Activated T-helper 1 cell treated with anti-CD3 and anti-CD28 coated beads, Interleukin-2, amount 50 U/mL, for 16 hours (primary cell): ENCODE results near the gene FAM24B.
"Not testable (repeated sequence)": the region's sequence is repeated elsewhere in the genome, so short reads cannot be mapped to it uniquely, and the experiment has no call there.

Experiments used
- DNase-seq, 2 donors: peaks; one replicate each; pipeline ENCODE4 v3.0.0-alpha.2; 2020; ENCODE audit warnings: low read depth in 1 of 2, low spot score in 1 of 2

Gene FAM24B

DNA sequence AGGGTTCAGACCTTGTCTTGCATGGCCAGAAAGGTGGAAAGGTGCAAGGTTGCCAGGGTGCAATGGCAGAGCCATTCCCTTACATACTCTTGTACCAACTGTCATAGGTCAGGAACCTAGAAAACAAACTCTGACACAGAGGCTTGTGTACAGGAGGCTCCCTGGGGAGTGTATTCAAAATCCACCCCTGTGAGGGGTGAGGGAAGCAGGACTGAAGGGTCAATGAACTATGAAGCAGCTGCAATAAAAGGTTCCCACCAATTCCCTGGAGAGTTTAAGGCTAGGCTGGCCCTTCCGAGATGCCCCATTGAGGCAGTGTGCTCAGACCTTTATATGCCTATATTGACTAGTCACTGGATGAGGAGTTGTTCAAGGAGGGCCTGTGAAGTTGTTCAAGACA lies 19.9 kb downstream of the FAM24B start:
- DNase-seq = no peak

DNA sequence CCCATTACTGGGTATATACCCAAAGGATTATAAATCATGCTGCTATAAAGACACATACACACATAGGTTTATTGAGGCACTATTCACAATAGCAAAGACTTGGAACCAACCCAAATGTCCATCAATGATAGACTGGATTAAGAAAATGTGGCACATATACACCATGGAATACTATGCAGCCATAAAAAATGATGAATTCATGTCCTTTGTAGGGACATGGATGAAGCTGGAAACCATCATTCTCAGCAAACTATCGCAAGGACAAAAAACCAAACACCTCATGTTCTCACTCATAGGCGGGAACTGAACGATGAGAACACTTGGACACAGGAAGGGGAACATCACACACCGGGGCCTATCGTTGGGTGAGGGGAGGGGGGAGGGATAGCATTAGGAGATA lies 21.3 kb downstream of the FAM24B start:
- DNase-seq = not testable (repeated sequence)

GRCh38 chr10:122856902-122857301 lies 22.5 kb downstream of the FAM24B start:
- no peak for DNase-seq

DNA sequence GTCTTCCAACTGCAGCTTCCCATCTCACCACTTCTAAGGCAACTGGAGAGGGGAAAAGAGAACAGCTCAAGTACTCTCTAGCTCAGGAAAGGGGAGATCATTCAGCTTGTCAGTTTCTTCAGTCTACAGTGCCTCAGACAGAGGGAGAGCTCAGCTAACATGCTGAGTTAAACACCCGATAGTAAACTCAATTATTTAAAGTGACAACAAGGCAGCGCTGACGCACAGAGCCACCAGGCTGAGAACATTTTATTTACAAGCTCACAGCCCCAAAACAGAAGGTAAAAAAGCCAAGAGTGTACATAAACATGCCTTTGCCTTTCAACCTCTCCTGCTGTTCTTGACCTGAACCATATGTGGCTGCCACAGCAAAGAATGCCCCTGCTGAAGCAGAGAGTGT lies 23.6 kb downstream of the FAM24B start:
- DNase-seq = no peak

GRCh38 chr10:122854648-122855047 lies 24.7 kb downstream of the FAM24B start:
- DNase-seq = no peak

DNA sequence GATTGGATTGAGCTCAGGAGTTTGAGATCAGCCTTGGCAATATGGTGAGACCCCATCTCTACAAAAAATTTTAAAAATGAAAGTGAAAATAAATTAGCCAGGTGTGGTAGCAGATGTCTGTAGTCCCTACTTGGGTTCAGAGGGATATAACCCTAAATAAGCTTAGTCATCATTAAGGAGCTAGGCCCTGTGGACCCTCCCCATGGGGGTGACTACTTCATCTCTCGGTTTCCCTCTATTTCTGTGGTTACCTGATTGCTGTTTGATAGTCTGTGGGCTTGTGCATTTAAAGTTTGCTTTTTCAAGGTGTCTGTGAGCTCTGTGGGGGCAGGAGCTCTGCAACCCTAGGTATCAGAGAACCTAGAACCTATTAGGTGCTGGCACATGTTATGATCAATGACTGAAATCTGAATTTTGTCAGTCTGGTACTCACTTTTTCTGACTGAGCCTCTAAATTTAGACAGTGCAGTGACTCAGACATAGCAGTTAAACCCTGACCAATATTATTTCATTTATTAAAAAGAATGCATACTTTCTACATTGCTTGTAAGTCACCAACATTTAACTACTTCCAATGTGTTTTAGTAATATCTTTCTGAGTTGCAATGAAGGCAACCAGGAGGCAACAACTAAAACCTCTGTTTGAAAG lies 25.6 kb downstream of the FAM24B start:
- DNase-seq = no peak

DNA sequence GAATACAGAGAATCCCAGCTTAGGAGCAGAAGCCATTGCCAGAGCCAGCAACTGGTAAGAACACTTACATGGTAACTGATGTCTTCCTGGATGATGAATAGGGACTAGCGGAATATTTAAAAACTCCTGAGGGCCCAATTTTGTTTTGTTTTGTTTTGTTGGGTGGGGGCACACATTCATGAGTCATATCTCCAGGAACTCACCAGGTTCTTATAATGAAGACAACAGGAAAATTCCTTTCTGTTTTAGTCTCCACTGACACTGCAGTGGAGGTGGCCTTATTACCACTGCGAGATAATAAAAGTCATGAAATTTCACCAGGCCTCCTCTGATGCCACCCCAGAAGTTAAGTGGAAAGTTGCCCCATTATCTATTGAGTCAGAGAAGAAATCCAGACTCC lies 27.1 kb downstream of the FAM24B start:
- no peak for DNase-seq

- no peak for DNase-seq
These were observed 28.4 kb downstream of the FAM24B start for GRCh38 chr10:122850705-122851640.

DNA sequence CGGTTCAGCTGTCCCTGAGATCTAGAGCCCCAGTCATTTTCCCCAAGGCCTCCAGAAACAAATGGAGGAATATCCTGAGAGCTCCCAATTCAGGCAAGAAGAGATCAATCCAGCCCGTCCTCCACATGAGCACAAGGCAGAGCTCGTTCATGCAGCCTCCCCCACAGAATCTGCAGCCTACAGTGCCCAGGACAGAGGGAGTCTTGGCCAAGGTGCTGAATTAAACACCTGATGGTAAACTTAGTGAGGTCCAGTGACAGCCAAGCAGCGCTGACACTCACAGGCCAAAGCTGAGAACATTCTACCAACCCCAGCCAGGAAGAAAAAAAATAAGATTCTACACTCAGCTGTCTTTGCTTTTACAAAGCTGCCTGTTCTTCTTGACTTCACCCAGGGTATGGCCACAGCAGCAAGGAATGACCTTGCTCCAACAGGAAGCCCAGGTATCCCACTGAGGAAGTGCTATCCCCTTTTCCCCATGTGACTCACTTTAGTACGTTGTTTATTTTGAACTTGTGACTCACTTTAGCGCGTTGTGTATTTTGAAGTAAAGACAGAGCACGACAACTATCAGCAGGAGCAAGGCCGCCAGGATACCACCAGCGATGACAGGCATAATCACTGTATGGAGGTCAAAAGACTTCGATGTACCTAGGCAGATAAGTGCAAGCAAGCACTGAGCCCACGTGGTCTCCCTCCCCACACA lies 29.3 kb downstream of the FAM24B start:
- DNase-seq = no peak

DNA sequence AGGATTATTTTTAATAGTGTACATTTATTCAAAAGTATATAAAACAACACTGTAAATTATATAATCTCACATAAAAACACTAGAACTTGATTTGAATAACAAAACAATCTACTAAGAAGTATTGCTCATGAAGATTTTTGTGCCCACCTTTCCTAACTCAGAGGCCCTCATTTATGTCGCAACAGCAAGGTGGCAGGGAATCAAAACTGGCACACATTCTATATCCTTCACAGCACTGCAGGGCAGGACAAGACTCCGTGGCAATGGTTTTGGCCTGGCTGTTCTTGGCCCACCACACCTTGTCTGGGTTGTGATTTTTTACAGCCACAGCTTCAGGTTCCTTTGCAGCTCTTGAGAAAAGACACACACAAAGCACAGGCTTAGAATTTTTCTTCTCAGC lies 30.3 kb downstream of the FAM24B start:
- no peak for DNase-seq

DNA sequence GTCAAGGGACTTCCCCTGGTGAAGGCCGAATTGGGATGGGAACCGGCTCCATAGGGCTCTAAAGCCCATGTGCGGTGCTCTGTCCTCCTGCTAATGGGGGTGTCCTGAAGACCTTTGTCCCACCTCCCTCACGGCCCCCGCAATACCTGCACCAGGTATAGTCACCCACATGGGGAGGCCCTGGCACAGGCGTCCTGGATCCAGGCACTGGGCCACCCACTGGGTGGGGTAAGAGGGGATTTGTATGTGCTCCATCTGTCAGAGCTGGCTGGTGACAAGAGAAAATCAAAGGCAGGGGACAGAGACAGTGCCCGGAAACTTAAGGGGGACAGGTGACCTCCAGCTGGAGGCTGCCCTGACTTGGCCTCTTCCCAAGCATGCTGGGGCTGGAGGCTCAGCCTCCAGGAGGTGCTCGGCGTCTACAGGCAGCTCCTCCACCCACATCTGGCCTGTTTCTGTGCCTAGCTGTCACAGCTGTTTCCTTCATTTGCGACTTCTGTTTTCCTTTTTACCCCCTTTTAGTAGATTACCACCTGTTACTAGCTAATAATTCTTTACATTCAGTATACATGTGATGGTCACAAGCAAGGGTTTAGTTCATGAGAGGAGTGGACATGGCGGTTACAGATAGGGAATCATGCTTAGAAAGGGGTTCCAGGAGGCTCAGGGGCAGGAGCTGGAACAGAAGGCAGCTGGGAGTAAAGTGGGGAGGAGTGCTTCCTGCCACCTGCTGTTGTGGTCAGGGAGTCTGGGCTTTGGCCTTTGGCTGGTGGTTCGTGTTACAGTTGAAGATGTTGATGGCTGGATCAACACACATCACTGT lies 31.4 kb downstream of the FAM24B start:
- DNase-seq = no peak

DNA sequence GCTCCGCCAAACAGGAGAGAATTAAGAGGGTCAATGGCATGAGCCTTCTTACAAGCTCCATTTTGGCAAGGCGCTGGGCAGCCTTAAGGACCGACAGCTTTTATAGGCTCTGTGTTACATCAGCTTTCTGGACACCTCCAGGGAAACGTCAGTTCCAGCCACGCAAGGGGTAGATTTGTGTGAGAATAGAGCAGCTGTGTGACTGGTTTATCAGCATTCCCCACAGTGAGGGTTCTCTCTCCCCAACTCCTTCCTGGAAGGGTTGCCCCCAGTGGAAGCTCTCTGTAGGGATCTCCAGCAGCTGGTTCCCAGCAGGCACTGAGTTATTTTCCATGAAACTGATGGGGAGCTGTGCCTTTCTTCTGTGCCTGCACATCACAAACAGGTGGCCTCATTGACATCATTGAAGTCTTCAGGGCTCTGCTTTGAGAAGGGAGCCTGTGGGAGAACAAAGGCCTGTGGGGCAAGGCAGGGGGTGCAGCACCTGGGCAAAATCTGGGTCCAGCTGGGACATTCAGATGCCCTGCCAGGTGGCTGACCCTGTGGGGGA lies 33.5 kb downstream of the FAM24B start, which contains the start of gene CUZD1:
Gene CUZD1, minus strand, starts transcription at position 75 of the 550 bp plus-strand sequence. Its CDS starts 14 bp downstream, at position 61.
- DNase-seq = no peak

- no peak for DNase-seq
These were observed 35.2 kb downstream of the FAM24B start for GRCh38 chr10:122844146-122844545.

DNA sequence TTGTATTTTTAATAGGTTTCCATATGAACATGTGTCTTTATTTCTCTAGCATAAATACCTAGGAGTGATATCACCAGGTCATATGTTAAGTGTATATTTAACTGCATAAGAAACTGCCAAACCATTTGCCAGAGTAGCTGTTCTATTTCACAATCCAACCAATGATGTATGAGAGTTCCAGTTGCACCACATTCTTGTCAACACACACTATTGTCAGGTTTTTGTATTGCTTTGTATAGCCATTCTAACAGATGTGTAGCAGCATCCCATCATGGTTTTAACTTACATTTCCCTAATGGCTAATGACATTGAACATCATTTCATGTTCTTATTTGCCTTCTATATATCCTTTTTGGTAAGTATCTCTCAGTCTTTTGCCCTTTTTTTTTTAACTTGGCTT lies 37.8 kb downstream of the FAM24B start:
- DNase-seq = no peak

DNA sequence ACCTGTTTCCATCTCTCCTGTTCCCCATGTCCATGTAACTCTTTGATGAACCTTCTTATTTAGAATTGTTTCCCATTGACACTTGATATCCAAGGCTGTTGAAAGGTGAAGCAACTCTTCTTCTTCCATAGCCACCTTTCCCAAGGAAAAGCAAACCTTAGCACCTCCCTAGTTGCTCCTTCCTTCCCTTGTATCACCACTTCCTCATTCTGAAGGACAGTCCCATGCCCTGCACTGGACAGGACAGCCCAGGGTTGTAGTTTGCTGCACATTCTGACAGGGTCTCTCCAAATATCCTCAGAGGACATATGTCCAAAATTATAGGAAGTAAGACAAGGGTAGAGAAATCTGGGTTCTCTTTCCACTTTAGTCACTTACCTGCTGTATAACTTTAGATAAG lies 39.9 kb downstream of the FAM24B start:
- no peak for DNase-seq

DNA sequence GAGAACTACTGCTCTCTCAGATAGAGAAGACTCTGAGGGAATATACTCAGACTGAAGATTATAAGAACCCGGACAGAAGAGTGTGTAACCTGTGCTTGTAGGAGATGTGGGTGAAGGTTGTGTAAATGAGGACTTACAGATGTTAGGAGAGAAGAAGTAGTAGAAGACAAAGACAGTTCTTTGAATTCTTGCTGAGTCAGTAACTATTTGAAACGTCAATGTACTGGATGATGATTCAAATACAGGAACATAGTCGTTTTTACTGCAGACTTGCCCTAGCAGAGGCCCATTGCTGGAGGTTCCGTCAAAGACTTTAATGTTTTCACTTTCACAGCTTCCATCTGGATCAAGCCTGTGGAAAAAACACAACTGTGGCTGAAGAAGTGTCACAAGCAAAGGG lies 40.5 kb downstream of the FAM24B start:
- DNase-seq = no peak

GRCh38 chr10:122835908-122836307 lies 43.5 kb downstream of the FAM24B start:
- no peak for DNase-seq

- DNase-seq = no peak
These were observed 48.4 kb downstream of the FAM24B start for GRCh38 chr10:122830965-122831353.

GRCh38 chr10:122830273-122830964 lies 49.0 kb downstream of the FAM24B start:
- DNase-seq = no peak

DNA sequence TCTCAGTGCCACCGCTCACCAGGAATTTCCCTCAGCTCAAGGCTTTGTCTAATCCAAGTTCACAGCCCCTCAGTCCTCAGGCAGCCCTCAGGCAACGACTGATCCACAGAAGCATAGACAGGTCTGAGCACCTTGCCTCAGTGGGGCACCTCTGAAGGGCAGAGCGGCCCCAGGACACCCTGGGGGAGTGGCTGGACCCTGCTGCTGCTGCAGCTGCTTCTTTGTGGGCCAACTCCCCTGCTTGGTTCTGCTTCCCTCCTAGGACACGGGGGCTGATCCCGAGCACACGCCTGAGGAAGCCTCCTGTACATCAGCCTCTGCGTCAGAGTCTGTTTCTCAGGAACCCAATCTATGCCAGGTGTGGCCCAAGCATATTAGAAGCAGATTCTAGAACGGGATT lies 49.9 kb downstream of the FAM24B start:
- no peak for DNase-seq
